Natural killer cell treated with Interleukin-12 subunit alpha and Interleukin-12 subunit beta and Interleukin-15 and Interleukin-18, amount 100 ng/mL, for 72 hours (primary cell): ENCODE measurements around the gene NIPSNAP3A. TPM values are rescaled to one million over a fixed set of nuclear protein-coding genes. Genes with fewer than 3 reads are reported as not detected.
A peak's percentile ranks its signal among the peaks of the same experiment; 100 is the strongest.
"Not testable (repeated sequence)": the region's sequence is repeated elsewhere in the genome, so short reads cannot be mapped to it uniquely, and the experiment has no call there.

Experiments used
- ATAC-seq, 2 donors: fragments of 150-1000 bp; cut with Tn5 transposase in 1 of 2; sonication (Bioruptor Pico), chemical (Tn5 transposase) in 1 of 2; 2 replicates each; pipeline ENCODE4 v1.10.0; 2021
- DNase-seq: peaks from one replicate; pipeline ENCODE4 v3.0.0; 2022; ENCODE audit warnings: low spot score
- H3K27ac Mint-ChIP-seq, 2 donors: 1 replicate in 1 of 2; 2 replicates in 1 of 2; pipeline ENCODE4 v1.8.0; 2022; ENCODE audit warnings: mixed read lengths in 2 of 2, mild to moderate bottlenecking in 1 of 2, moderate library complexity in 1 of 2
- H3K27me3 Mint-ChIP-seq, 2 donors: 1 replicate in 1 of 2; 2 replicates in 1 of 2; pipeline ENCODE4 v1.8.0; 2022; ENCODE audit warnings: mixed read lengths in 2 of 2
- H3K36me3 Mint-ChIP-seq: one replicate; pipeline ENCODE4 v1.8.0; 2022; ENCODE audit warnings: mixed read lengths
- H3K4me1 Mint-ChIP-seq, 2 donors: 1 replicate in 1 of 2; 2 replicates in 1 of 2; pipeline ENCODE4 v1.8.0; 2022; ENCODE audit warnings: low read depth in 2 of 2, mixed read lengths in 2 of 2, mild to moderate bottlenecking in 1 of 2
- H3K4me3 Mint-ChIP-seq: one replicate; pipeline ENCODE4 v1.8.0; 2022; ENCODE audit warnings: mixed read lengths
- H3K9me3 Mint-ChIP-seq: 2 replicates; pipeline ENCODE4 v1.8.0; 2022; ENCODE audit warnings: mixed read lengths
- total RNA-seq, 2 donors: library from RNA; stranded (reverse); gene quantifications; one replicate each; pipeline ENCODE4 v1.2.3, GENCODE V29; 2022

The NIPSNAP3A gene
- total RNA-seq, 2 donors from 2014 or later: 5.6 to 7.7 TPM

GRCh38 chr9:104750185-104750767 is 2.8 kb downstream of the NIPSNAP3A start:
- no peak for DNase-seq
- Mint-ChIP-seq H3K27me3 (no peaks in the 10 kb centered on the region), H3K36me3 (peaks cover 15% of the 10 kb centered on the region), H3K4me3 (no peak overlapping the region), H3K9me3 (no peaks in the 10 kb centered on the region), H3K27ac (peak overlapping the region in 1 of 2 donors; percentile 4), H3K4me1 (peaks cover 17 to 23% of the 10 kb centered on the region in 2 donors)
- no peak for ATAC-seq

- H3K36me3 Mint-ChIP-seq: peaks cover 5% of the 10 kb centered on the region
- ATAC-seq: no peak
- no peak overlapping the region for H3K4me3 Mint-ChIP-seq
- H3K27ac Mint-ChIP-seq: no peak overlapping the region
- peaks cover 4 to 6% of the 10 kb centered on the region in 2 donors for H3K4me1 Mint-ChIP-seq
- no peaks in the 10 kb centered on the region for H3K9me3 Mint-ChIP-seq
- DNase-seq: no peak
- no peaks in the 10 kb centered on the region for H3K27me3 Mint-ChIP-seq
Observed at GRCh38 chr9:104758974-104759373, 11.5 kb downstream of the NIPSNAP3A start.

- no peak for ATAC-seq
- Mint-ChIP-seq H3K4me1 (peaks cover 4 to 6% of the 10 kb centered on the region in 2 donors), H3K27ac (no peak overlapping the region), H3K4me3 (peak overlapping the region; percentile 90), H3K36me3 (peaks cover 4% of the 10 kb centered on the region), H3K9me3 (no peaks in the 10 kb centered on the region), H3K27me3 (no peaks in the 10 kb centered on the region)
- DNase-seq: no peak
Observed at GRCh38 chr9:104765138-104765537, 17.7 kb downstream of the NIPSNAP3A start.

GRCh38 chr9:104766025-104766424 is 18.5 kb downstream of the NIPSNAP3A start:
- Mint-ChIP-seq H3K9me3 (no peaks in the 10 kb centered on the region), H3K36me3 (peaks cover 4% of the 10 kb centered on the region), H3K27ac (no peak overlapping the region), H3K27me3 (peaks cover 0 to under 1% of the 10 kb centered on the region in 2 donors), H3K4me3 (no peak overlapping the region), H3K4me1 (peaks cover 4 to 6% of the 10 kb centered on the region in 2 donors)
- no peak for ATAC-seq
- no peak for DNase-seq

- Mint-ChIP-seq H3K9me3 (no peaks in the 10 kb centered on the region), H3K36me3 (no peaks in the 10 kb centered on the region), H3K4me3 (no peak overlapping the region), H3K4me1 (peaks cover under 1 to 6% of the 10 kb centered on the region in 2 donors), H3K27ac (no peak overlapping the region), H3K27me3 (peaks cover 0 to 8% of the 10 kb centered on the region in 2 donors)
- DNase-seq (no peak), ATAC-seq (no peak)
Observed at GRCh38 chr9:104767507-104767906, 20.0 kb downstream of the NIPSNAP3A start.

- H3K27ac Mint-ChIP-seq, DNase-seq, H3K27me3 Mint-ChIP-seq, H3K36me3 Mint-ChIP-seq, H3K4me1 Mint-ChIP-seq, H3K9me3 Mint-ChIP-seq, ATAC-seq, H3K4me3 Mint-ChIP-seq: not testable (repeated sequence)
Observed at GRCh38 chr9:104769029-104769428, 21.5 kb downstream of the NIPSNAP3A start.

GRCh38 chr9:104769655-104770054 is 22.2 kb downstream of the NIPSNAP3A start:
- peaks cover 0 to 8% of the 10 kb centered on the region in 2 donors for H3K27me3 Mint-ChIP-seq
- H3K4me1 Mint-ChIP-seq: no peaks in the 10 kb centered on the region
- no peaks in the 10 kb centered on the region for H3K9me3 Mint-ChIP-seq
- no peaks in the 10 kb centered on the region for H3K36me3 Mint-ChIP-seq
- no peak overlapping the region for H3K4me3 Mint-ChIP-seq
- ATAC-seq: no peak
- no peak for DNase-seq
- H3K27ac Mint-ChIP-seq: no peak overlapping the region

- no peaks in the 10 kb centered on the region for H3K9me3 Mint-ChIP-seq
- ATAC-seq (no peak), DNase-seq (no peak)
- no peaks in the 10 kb centered on the region for H3K4me1 Mint-ChIP-seq
- no peaks in the 10 kb centered on the region for H3K36me3 Mint-ChIP-seq
- no peak overlapping the region for H3K27ac Mint-ChIP-seq
- peaks cover 0 to 10% of the 10 kb centered on the region in 2 donors for H3K27me3 Mint-ChIP-seq
- no peak overlapping the region for H3K4me3 Mint-ChIP-seq
Observed at GRCh38 chr9:104772714-104773510, 25.4 kb downstream of the NIPSNAP3A start.

GRCh38 chr9:104774132-104774531 is 26.6 kb downstream of the NIPSNAP3A start:
- Mint-ChIP-seq H3K36me3 (no peaks in the 10 kb centered on the region), H3K9me3 (no peaks in the 10 kb centered on the region), H3K4me3 (no peak overlapping the region), H3K27me3 (peaks cover 6 to 22% of the 10 kb centered on the region in 2 donors), H3K27ac (no peak overlapping the region), H3K4me1 (no peaks in the 10 kb centered on the region)
- DNase-seq (no peak), ATAC-seq (no peak)

GRCh38 chr9:104774831-104775573 is 27.5 kb downstream of the NIPSNAP3A start:
- H3K9me3 Mint-ChIP-seq: no peaks in the 10 kb centered on the region
- ATAC-seq: peak in 1 of 2 donors; percentile 68

GRCh38 chr9:104775574-104775936 is 28.1 kb downstream of the NIPSNAP3A start:
- Mint-ChIP-seq H3K4me1 (no peaks in the 10 kb centered on the region), H3K27me3 (peaks cover 6 to 25% of the 10 kb centered on the region in 2 donors), H3K36me3 (no peaks in the 10 kb centered on the region), H3K27ac (no peak overlapping the region), H3K9me3 (no peaks in the 10 kb centered on the region), H3K4me3 (no peak overlapping the region)
- ATAC-seq: peak; percentile 20 to 54
- no peak for DNase-seq

More at GRCh38 chr9:104774831-104775573, 27.5 kb downstream of the NIPSNAP3A start:
- Mint-ChIP-seq H3K4me1 (no peaks in the 10 kb centered on the region), H3K4me3 (no peak overlapping the region), H3K36me3 (no peaks in the 10 kb centered on the region), H3K27ac (no peak overlapping the region), H3K27me3 (peaks cover 6 to 25% of the 10 kb centered on the region in 2 donors)
- no peak for DNase-seq

GRCh38 chr9:104775976-104776375 is 28.5 kb downstream of the NIPSNAP3A start:
- Mint-ChIP-seq H3K4me1 (no peaks in the 10 kb centered on the region), H3K4me3 (no peak overlapping the region), H3K36me3 (no peaks in the 10 kb centered on the region), H3K27ac (no peak overlapping the region), H3K27me3 (peaks cover 6 to 25% of the 10 kb centered on the region in 2 donors), H3K9me3 (no peaks in the 10 kb centered on the region)
- DNase-seq: no peak
- ATAC-seq: peak in 1 of 2 donors; percentile 41

- no peak overlapping the region for H3K27ac Mint-ChIP-seq
- ATAC-seq (no peak), DNase-seq (no peak)
- H3K36me3 Mint-ChIP-seq: no peaks in the 10 kb centered on the region
- no peak overlapping the region for H3K4me3 Mint-ChIP-seq
- H3K4me1 Mint-ChIP-seq: no peaks in the 10 kb centered on the region
- peaks cover 6 to 17% of the 10 kb centered on the region in 2 donors for H3K27me3 Mint-ChIP-seq
- no peaks in the 10 kb centered on the region for H3K9me3 Mint-ChIP-seq
Observed at GRCh38 chr9:104776797-104777196, 29.3 kb downstream of the NIPSNAP3A start.

GRCh38 chr9:104778802-104779201 is 31.3 kb downstream of the NIPSNAP3A start:
- no peak overlapping the region for H3K27ac Mint-ChIP-seq
- H3K4me1 Mint-ChIP-seq: no peaks in the 10 kb centered on the region
- H3K9me3 Mint-ChIP-seq: no peaks in the 10 kb centered on the region
- H3K27me3 Mint-ChIP-seq: peaks cover 6 to 17% of the 10 kb centered on the region in 2 donors
- H3K36me3 Mint-ChIP-seq: no peaks in the 10 kb centered on the region
- DNase-seq: no peak
- no peak overlapping the region for H3K4me3 Mint-ChIP-seq
- no peak for ATAC-seq
